GM19035 (cell line): ENCODE measurements around the gene NR1H4.
"Not testable (repeated sequence)": the region's sequence is repeated elsewhere in the genome, so short reads cannot be mapped to it uniquely, and the experiment has no call there.

Experiments used
- ATAC-seq: cut with Tn5 transposase; IDR thresholded peaks from one replicate; pipeline ENCODE4 v1.9.1; 2021; ENCODE audit not compliant: unreplicated experiment

The NR1H4 gene

DNA sequence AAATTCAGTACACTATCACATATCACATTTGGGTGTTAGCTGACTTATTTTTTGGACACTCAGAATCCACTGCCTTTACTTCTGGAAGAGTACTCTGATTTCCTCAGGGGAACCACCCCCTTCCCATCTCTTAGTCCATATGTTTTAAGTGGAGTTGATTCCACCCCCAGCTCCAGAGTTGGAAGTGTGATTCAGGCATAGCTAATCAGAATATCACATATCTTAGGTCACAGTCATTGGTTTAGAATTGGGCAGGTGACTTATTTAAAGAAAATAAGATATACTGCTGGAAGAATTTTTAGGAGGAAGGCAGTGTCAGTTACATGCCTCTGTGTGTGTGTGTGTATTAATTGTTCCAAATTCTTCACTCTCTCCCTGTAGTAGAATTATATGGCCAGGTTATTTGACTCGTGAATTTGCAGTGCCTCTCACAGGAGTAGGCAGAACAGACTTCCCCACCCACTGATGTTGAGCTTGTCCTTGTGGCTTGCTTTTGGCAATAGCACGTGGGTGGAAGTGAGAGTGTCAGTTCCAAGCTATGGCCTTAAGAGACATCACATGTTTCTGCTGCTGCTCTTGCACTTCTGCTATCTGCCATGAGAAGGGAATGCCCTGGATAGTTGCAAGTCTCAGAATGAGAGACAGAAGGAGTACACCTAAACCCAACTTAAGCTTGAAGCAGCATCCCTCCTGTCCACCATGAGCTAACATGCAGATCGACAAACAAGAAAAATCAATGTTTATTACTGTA is 93.4 kb downstream of the NR1H4 start:
- ATAC-seq, result peak; percentile 91

DNA sequence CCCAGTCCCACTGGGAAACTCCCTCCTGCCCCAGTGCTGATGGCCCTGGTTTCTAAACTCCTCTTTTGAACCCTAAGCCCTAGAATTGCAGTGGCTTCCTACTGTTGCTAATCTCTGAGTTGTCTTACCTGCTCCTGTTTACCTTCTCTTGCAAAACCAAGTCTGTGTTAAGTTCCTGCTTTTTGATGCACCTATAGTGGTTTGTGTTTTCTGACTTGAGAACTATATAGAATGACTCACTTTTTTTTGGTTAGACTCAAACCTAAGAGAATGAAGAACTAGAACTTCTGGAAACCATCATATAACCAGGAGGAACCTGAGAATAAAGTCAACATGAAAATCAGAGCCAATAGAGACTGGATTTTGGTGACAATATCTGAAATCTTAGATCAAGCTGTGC is 94.3 kb downstream of the NR1H4 start:
- ATAC-seq, result no peak

DNA sequence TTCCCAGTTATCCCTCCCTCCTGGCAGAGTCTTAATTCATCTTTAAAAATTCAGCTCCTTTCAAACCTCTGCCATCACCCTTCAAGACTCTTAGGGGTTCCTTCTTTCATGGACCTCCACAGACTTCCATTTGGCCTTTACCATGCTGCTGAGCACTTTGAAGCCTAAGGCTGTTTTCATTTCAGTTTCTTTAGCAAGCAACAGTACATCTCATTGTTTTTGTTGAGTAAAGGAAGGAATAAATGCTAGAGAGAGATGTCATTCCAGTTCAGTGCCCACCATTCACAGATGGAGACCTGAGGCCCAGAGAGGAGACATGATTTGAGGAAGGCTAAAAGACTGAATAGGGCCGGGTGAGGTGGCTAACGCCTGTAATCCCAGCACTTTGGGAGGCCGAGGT is 98.5 kb downstream of the NR1H4 start:
- no peak for ATAC-seq

DNA sequence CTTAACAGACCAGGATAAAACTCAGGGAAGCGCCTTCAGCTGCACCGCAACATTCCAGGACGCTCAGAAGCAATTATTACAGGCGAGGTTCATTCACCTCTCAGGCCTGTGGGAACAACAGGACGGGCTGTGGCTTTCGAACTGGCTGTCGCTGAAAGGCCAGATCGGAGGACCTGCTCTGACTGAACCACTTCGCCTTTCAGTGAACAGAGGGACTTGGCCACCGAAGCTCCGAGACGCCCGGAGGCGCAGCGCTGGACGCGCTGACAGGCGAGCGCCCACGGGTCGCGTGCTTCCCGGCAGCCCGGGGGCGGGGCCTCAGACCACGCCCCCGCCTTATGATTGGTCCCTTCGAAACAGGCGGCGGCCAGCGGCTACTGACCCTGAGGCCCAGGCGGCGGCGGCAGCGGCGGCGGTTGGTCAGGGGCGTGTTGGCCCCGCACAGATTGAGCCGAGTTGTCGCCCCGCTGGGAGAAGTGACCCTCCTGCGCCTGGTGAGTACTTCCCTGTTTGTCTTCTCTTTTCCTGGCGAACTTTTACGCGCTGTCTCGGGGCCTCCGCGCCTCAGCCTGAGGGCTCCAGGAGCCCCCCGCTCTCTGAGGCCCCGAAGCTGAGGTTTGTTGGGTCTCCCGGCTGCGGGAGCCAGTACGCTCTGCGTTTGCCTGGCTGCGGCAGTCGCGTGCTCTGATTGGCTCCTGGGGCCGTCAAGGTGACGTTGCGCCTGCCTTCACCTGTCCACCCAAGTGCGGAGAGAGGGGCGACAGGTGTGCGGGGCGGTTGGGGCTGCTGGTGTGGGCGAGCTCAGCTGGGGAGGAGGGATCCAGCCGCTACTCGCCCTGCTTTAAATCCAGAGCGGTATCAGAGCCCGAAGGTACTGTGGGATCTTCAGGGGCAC is 99.9 kb downstream of the NR1H4 start, which contains the start of gene GAS2L3:
TSS of gene GAS2L3 (plus strand) at position 393 of the 895 bp plus-strand sequence. CDS start 21,221 bp downstream, outside the sequence.
- peak; percentile 99 for ATAC-seq

DNA sequence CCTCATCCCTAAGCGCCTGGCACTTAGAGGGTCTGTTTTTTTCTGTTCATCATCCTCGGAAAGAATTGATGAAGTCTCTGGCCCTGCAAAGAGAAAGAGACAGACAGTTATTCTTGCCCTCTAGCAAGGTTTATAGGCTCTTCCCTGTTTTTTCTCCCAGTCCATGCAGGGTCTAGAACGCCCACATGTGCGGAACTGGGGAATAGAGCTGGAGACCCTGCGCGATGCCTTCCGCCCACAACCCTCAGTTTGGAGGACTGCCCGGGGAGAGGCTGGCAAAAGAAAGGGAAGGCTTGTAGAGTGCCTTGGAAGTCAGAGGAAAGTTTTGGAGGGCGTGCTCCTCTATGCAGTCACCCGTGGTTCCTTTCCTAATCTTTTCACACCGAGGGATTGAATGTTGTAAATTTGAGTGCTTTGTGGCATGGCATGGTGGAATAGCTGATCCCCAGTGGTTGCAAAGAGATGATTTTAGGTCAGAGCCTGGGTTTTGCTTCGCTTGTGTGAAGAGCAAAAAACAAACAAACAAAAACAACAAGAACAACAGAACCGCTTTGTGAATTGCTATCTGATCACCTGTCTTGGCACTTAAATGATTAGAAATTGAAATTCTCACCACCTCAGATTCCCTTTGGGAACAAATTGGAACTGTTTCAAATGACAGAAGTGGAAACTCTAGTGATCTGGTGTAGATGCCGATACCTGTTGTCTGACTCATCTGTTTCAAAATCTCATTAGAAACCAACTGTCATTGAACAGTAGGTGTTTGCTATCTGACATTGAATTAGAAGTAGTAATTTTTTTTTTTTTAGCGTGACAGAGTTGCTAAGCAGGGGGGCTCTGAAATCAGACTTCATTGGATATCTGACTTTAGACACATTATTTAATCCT is 100.8 kb downstream of the NR1H4 start:
- peak; percentile 3 for ATAC-seq

DNA sequence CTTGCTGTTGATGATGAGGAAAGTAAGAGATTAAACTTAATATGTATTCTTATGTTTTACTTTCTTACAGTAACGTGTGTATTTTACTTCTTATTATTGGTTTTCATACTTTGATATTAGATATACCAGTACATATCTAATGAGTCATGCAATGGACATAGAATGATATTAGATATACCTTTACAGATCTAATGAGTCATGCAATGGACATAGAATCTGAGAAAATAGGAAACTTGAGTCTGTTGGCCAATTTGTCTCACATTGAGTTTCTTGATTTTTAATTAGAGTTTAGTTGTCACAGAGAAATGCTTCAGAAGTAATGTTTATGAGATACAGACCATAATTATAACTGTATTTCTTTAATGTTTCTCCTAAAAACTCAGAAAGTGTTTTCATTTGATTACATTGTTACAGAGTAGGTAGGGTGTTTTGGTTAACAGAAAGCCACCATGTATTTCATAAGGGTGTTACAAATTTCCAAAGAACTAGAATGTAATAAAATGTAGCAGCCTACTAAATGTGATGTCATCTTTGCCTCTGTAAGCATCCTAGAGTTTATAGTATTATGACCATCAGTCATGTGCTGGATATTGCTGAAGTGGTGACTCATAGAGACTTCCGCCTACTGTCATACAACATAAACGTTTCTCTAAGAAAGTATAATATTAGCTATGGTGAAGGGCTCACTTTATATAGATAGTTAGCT is 102.8 kb downstream of the NR1H4 start:
- ATAC-seq, result no peak

DNA sequence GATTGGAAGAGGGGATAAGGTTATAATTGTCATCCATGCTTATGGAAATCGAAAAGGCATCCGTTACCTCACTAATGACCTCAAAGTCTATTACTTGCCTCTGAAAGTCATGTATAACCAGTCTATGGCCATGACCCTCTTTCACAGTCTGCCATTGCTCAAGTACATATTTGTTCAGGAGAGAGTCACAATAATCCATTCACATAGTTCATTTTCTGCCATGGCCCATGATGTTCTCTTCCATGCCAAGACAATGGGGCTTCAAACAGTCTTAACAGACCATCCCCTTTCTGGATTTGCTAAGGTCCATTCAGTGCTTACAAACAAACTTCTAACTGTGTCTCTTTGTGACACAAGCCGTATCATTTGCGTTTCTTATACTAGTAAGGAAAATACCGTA is 105.3 kb downstream of the NR1H4 start:
- no peak for ATAC-seq

DNA sequence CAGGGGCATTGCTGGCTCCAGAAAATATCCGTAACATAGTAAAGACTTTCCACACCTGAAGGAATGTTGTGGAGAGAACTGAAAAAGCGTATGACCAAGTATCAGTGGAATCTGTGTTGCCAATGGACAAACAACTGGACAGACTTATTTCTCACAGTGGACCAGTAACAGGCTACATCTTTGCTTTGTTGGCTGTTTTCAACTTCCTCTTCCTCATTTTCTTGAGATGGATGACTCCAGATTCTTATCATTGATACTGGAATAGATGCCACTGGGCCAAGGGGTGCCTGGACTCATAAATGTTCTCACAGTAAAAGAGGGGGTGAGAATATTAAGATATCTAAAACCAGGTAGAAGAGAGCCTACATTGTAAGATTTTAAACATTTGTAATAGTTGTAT is 106.2 kb downstream of the NR1H4 start:
- no peak for ATAC-seq

DNA sequence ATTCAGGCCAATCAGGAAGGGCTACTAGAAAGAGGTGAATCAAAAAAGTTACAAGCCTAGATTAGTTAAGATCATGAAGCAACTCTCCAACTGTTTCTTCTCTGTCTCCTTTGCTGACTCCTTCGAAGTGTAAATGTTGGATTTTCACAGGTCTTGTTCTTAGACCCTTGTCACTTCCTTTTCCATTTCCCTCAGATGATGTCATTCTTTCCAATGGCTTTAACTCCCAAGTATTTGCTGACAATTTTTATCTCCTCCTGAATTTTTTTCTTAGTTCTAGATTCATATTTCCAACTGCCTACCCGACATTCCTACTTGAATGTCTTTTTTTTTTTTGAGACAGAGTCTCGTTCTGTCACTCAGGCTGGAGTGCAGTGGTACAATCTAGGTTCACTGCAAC is 110.6 kb downstream of the NR1H4 start:
- ATAC-seq, result no peak

DNA sequence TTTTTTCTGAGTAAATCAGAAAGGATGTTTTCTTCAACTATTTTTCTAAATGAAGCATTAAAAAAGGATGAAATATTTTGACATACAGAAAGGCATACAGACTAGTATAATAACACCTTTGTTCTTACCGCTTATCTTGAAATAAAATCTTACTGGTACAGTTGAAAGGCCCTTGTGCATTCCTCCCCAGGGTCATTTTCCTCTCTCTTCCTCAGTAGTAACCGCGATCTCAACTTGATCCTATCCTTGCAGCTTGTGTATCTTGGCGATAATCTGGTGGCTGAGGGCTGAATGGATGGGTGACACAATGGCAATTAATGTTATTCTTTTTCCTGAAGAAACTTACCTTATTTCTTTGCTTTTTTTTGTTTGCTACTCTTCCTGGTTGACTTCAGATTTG is 118.3 kb downstream of the NR1H4 start:
- ATAC-seq, result no peak

DNA sequence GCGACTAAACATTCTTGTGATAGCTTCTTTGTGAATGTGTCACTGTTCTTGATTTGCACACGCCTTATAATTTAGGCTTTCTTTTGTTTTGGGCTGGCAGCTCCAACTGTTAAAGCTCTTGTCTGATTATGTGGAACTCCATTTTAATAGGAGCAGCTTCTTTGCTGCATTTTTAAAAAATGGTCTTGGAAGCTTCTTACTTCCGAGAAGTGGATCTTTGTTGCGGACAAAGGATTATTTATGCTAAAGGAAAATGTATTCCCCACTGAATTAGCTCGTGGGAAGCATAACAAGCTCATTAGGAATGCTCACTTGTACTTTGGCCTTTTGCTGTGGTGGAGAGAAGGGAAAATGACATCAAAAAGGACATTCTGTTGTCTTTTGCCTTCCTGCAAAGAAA is 119.8 kb downstream of the NR1H4 start:
- ATAC-seq, result no peak

DNA sequence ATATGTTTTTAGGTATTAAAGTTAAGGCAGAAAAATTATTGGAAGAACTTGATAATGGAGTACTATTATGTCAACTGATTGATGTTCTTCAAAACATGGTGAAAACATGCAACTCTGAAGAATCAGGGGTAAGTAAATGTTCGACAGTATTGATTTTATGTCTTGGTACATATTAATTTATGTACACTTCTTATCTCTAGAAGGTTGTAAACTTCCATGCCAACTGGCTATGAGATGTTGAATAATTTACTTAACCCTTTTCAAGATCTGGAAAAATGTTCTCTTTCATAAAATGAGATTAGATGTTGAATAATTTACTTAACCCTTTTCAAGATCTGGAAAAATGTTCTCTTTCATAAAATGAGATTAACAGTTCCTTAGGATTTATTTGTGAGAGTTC is 128.0 kb downstream of the NR1H4 start:
- no peak for ATAC-seq

DNA sequence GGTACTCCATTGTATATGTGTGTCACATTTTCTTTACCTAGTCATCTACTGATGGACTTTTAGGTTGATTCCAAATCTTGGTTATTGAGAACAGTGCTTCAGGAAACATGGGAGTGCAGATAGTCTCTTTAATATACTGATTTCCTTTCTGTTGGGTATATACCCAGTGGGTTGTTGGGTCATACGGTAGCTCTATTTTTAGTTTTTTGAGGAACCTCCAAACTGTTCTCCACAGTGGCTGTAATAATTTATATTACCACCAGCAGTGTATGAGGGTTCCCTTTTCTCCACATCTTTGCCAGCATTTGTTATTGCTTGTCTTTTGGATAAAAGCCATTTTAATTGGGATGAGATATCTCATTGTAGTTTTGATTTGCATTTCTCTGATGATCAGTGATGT is 129.3 kb downstream of the NR1H4 start:
- ATAC-seq, result not testable (repeated sequence)

DNA sequence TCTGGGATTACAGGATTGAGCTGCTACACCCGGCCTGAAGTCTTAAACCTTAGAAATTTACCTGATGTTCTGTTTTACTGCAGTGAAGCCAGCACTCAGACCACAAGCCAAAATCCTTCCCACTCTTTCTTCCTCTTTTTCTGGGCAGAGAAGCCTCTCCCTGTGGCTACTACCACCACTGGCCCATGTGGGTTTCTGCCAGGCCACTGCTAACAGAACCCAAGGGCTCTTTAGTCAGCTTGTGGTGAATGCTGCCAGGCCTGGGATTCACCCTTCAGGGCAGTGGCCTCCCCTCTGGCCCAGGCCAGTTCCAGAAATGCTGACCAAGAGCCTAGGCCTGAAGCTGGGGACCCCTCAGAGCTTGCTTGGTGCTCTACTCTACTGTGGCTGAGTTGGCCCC is 135.1 kb downstream of the NR1H4 start:
- ATAC-seq, result no peak

DNA sequence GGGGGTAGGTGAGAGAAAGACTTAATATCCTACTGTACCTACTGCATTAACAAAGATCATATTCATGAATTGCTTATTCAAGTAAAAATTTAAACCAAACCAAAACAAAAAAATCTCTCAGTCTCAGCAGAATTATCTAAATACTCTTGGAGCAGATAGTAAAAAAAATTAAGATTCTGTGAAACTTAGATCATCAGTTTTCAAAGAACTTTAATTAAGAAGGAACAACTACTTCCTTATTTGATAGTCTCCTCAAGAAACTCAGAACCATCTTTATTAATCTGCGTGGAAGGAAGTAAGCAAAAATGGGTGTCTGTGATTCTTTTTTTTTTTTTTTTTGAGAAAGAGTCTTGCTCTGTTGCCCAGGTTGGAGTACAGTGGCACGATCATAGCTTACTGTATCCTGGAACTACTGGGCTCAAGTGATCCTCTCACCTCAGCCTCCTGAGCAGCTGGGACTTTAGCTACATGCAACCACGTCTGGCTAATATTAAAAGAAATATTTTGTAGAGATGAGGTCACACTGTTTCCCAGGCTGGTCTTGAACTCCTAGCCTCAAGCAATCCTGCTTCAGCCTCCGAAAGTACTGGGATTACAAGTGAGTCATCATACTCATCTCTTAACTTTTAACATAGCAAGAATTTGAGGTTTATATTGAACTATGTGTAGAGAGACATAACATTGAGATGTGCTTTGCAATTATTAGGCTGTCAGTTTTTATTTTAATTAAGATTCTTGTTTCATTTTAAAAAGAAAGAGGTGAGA is 137.2 kb downstream of the NR1H4 start:
- no peak for ATAC-seq

DNA sequence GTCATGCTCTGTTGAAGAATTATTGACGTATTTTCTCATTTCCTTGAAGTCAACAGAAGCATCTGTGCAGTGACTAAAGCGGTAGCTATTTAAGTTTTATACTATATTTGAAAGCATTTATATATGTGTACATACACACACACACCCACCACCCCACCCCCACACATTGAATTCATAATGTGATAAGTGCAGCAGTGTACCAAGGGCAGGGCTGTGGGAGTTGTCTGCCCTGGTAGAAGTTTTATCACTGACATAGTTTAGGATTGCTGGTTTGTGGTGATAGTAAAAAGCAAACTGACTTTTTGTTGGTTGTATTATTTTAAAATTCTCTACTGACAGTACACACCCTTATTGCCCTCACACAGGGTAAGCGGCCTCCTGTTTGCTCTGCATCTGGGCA is 138.9 kb downstream of the NR1H4 start:
- ATAC-seq, result no peak
